Stimulated activated CD8-positive, alpha-beta memory T cell treated with anti-CD3 and anti-CD28 coated beads, Interleukin-15, amount 100 ng/mL, for 48 hours (primary cell): ENCODE results near the gene BYSL.

Experiments used
- DNase-seq, 2 donors: peaks; one replicate each; pipeline ENCODE4 v3.0.0-alpha.2; 2020; ENCODE audit warnings: low read depth in 2 of 2

BYSL gene

GRCh38 chr6:41976794-41977484 lies 55.6 kb downstream of the BYSL start:
- peak in 1 of 2 donors; percentile 34 for DNase-seq
